Tibial nerve (tissue), 3 donors: ENCODE data around the gene ASPG.

Experiments used
- POLR2A ChIP-seq, 2 donors: fragments of 450-650 bp; IDR thresholded peaks; one replicate each; pipeline ENCODE4 v1.6.1; 2017; ENCODE audit warnings: antibody characterized with exemption in 2 of 2, mild to moderate bottlenecking in 2 of 2, moderate library complexity in 2 of 2
- TF ChIP-seq, protein P1 (sequence below), 5 experiments: fragments of 200-600 bp in 3 of 5; fragments of 450-650 bp in 2 of 5; sonication (generic) in 3 of 5; IDR thresholded peaks; one replicate each; pipeline ENCODE4 v1.5.1; 2016 to 2019; ENCODE audit warnings: antibody characterized with exemption in 5 of 5, mild to moderate bottlenecking in 3 of 5, moderate library complexity in 2 of 5

DNA sequence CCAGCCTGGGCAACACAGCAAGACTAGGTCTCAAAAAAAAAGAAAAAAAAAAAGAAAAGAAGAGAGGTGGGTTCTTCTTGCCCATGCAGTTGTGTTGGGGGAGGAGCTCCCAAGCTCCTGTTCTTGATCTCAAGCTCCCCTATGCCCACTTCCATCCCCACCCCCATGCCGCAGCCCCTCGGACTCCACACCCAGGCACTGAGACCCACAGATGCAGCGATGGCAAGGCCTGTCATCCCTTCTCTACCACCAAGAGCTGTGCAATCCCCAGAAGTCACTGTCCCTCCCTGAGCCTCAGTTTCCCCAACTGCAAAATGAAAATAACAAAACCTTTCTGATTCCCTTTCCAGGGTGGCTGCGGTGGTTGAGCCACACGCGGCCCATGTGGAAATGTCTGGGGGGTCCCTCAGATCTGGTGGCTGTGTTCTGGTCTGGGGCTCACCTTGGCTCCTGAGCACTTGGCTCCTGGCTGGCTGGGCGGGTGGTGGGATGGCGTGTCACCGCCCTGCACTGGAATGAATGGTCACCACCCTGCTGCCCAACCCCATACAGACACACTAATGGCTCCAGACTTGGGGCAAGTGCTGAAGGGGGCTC lies 30.3 kb downstream of the ASPG start:
- TF ChIP-seq, protein P1, sequence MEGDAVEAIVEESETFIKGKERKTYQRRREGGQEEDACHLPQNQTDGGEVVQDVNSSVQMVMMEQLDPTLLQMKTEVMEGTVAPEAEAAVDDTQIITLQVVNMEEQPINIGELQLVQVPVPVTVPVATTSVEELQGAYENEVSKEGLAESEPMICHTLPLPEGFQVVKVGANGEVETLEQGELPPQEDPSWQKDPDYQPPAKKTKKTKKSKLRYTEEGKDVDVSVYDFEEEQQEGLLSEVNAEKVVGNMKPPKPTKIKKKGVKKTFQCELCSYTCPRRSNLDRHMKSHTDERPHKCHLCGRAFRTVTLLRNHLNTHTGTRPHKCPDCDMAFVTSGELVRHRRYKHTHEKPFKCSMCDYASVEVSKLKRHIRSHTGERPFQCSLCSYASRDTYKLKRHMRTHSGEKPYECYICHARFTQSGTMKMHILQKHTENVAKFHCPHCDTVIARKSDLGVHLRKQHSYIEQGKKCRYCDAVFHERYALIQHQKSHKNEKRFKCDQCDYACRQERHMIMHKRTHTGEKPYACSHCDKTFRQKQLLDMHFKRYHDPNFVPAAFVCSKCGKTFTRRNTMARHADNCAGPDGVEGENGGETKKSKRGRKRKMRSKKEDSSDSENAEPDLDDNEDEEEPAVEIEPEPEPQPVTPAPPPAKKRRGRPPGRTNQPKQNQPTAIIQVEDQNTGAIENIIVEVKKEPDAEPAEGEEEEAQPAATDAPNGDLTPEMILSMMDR (IDR thresholded peaks at IDR 0.05) = no peak
- TF ChIP-seq POLR2A (IDR thresholded peaks at IDR 0.05) = no peak
